ENCODE data around the gene FADS3.

The FADS3 gene

GRCh38 chr11:61895046-61895717, 3.8 kb upstream of the FADS3 start:
- no peak for TF ChIP-seq CTCF (IDR thresholded peaks at IDR 0.05)

- TF ChIP-seq CTCF (IDR thresholded peaks at IDR 0.05): no peak
Measured at GRCh38 chr11:61893981-61894380, 2.6 kb upstream of the FADS3 start.

- peak; percentile 13; the same call in 1 of the 2 replicates for TF ChIP-seq CTCF (IDR thresholded peaks at IDR 0.05)
Measured at GRCh38 chr11:61892085-61892370, 683 bp upstream of the FADS3 start.

GRCh38 chr11:61890529-61891330, 615 bp downstream of the FADS3 start:
- TF ChIP-seq CTCF (IDR thresholded peaks at IDR 0.05): peak; percentile 28; the same call in 1 of the 2 replicates

- TF ChIP-seq CTCF (IDR thresholded peaks at IDR 0.05): no peak
Measured at GRCh38 chr11:61889831-61890230, 1.5 kb downstream of the FADS3 start.

GRCh38 chr11:61888590-61888989, 2.8 kb downstream of the FADS3 start:
- no peak for TF ChIP-seq CTCF (IDR thresholded peaks at IDR 0.05)

GRCh38 chr11:61887839-61888494, 3.4 kb downstream of the FADS3 start:
- no peak for TF ChIP-seq CTCF (IDR thresholded peaks at IDR 0.05)
